GM12865 (cell line): Measurements from ENCODE around the gene CD22.

Experiments
- DNase-seq: peaks from one replicate; pipeline ENCODE4 v3.0.0; 2010; ENCODE audit warnings: low read depth
- H3K4me3 ChIP-seq: 2 replicates; pipeline ENCODE4 v1.5.1; 2011; ENCODE audit warnings: mild to moderate bottlenecking, low read depth, low read length, control low read depth
- TF ChIP-seq, protein P1 (sequence below): IDR thresholded peaks from 2 replicates; pipeline ENCODE4 v1.5.1; 2011; ENCODE audit warnings: low read length, control low read depth, low read depth, inconsistent platforms; ENCODE audit not compliant: insufficient read depth; ENCODE audit errors: missing control alignments

CD22 gene

GRCh38 chr19:35296644-35297514 lies 32.1 kb upstream of the CD22 start:
- TF ChIP-seq, protein P1, sequence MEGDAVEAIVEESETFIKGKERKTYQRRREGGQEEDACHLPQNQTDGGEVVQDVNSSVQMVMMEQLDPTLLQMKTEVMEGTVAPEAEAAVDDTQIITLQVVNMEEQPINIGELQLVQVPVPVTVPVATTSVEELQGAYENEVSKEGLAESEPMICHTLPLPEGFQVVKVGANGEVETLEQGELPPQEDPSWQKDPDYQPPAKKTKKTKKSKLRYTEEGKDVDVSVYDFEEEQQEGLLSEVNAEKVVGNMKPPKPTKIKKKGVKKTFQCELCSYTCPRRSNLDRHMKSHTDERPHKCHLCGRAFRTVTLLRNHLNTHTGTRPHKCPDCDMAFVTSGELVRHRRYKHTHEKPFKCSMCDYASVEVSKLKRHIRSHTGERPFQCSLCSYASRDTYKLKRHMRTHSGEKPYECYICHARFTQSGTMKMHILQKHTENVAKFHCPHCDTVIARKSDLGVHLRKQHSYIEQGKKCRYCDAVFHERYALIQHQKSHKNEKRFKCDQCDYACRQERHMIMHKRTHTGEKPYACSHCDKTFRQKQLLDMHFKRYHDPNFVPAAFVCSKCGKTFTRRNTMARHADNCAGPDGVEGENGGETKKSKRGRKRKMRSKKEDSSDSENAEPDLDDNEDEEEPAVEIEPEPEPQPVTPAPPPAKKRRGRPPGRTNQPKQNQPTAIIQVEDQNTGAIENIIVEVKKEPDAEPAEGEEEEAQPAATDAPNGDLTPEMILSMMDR, result no peak
- H3K4me3 ChIP-seq, result no peak overlapping the region
- no peak for DNase-seq

DNA sequence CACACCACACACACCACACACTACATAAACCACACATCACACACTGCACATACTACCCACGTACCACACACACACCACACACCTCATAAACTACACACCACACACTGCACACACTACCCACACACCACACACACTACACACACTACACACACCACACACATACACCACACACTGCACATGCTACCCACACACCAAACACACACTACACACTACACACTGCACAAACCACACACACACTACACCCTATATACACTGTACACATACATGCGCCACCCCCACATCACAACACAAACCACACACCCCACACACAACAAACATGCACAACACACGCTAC lies 31.5 kb upstream of the CD22 start:
- TF ChIP-seq, protein P1, result no peak
- DNase-seq, result no peak
- H3K4me3 ChIP-seq, result no peak overlapping the region

DNA sequence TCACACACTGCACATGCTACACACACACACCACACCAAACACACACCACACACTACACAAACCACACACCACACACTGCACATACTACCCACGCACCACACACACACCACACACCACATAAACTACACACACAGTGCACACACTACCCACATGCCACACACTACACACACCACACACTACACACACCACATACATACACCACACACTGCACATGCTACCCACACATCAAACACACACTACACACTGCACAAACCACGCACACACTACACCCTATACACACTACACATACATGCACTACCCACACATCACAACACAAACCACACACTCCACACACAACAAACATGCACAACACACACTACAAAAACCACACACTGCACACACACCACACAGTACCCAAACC lies 31.1 kb upstream of the CD22 start:
- no peak overlapping the region for H3K4me3 ChIP-seq
- DNase-seq, result no peak
- TF ChIP-seq, protein P1, result no peak

- H3K4me3 ChIP-seq, result no peak overlapping the region
- TF ChIP-seq, protein P1, result no peak
- no peak for DNase-seq
These were observed 30.4 kb upstream of the CD22 start for GRCh38 chr19:35298561-35298972.

DNA sequence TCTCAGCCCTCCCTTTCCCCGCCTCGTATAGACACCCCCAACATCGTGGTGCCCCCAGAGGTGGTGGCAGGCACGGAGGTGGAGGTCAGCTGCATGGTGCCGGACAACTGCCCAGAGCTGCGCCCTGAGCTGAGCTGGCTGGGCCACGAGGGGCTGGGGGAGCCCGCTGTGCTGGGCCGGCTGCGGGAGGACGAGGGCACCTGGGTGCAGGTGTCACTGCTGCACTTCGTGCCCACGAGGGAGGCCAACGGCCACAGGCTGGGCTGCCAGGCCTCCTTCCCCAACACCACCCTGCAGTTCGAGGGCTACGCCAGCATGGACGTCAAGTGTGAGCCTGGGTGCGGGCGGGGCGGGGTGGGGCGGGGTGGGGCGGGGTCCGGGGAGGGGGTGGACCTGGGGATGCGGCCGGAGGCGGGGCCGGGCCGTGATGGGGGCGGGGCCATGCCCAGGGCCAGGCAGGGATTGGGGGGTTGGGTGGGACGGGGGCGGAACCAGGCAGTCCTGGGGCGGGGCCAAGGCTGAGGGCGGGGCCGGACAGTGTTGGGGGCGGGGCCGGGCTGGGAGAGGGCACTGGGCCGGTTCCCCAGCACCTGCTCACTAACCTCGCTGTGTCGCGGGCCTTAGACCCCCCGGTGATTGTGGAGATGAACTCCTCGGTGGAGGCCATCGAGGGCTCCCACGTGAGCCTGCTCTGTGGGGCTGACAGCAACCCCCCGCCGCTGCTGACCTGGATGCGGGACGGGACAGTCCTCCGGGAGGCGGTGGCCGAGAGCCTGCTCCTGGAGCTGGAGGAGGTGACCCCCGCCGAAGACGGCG lies 29.3 kb upstream of the CD22 start:
- no peak overlapping the region for H3K4me3 ChIP-seq
- DNase-seq, result no peak
- TF ChIP-seq, protein P1, result no peak

GRCh38 chr19:35300339-35300649 lies 28.7 kb upstream of the CD22 start:
- no peak overlapping the region for H3K4me3 ChIP-seq
- TF ChIP-seq, protein P1, result no peak
- DNase-seq, result no peak
